HG02885 (cell line): Measurements from ENCODE around the gene CDAN1.

Experiments
- ATAC-seq: cut with Tn5 transposase; IDR thresholded peaks from one replicate; pipeline ENCODE4 v1.9.1; 2021; ENCODE audit warnings: mild to moderate bottlenecking; ENCODE audit not compliant: unreplicated experiment, poor library complexity

The CDAN1 gene

DNA sequence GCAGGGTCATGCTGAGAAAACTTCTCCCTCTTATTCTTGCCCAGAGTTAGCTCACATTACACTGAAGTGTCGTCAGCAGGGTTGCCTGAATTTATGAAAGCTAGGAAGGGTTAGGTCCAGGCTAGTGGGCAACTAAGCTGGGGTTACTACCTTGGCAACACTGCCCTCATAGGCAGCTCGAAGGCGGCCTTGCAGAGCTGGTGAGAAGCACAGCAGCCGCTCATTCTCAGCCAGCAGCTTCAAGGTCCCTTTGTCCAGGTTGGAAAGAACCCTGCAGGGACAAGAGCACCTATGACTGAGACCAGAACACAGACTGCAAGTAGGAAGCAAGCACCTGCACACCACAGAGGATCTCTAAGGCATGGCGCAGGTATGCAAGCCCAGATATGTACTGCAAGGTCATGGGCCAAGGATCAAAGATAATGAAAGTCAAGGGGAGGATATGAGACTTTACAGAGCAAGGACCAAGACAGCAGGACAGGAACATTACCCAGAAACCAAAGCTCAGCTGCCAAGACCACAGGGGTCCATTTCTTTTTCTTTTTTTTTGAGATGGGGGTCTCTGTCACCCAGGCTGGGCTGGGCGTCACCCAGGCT is 2.8 kb downstream of the CDAN1 start:
- ATAC-seq = no peak

DNA sequence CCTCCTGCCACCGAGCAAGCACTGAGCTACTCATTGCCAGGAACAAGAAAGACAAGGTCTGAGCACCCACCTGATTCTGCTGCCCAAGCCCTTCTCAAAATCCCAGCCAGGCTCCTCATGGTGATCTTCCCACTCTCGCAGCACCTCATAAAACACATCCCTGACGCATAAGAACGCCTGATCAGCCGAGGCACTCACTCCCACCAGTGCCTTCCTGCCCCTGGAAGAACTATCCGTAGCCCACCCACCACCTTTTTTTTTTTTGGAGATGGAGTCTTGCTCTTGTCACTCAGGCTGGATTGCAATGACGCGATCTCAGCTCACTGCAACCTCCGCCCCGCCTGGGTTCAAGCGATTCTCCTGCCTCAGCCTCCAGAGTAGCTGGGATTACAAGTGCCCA is 3.9 kb downstream of the CDAN1 start:
- ATAC-seq = no peak

- ATAC-seq = no peak
Observed at GRCh38 chr15:42732095-42732827, 4.7 kb downstream of the CDAN1 start.

DNA sequence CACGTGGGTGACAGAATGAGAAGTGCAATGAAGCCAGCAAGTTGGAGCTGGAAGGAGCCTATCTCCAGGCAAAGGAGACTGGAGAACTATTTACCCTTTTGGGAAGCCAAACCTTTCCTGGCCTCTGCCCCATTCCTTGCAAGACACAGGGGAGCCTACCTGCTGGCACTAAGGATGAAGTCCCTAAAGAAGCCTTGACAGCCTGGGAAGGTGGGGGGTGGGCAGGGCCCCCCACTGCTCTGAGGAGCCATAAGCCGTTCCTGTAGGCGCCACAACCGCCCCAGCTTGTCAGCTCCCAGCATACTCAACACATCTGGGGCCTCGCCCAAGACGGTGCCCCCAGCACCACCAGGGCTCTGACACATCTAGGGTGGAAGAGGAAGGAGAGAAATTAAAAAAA is 5.5 kb downstream of the CDAN1 start:
- no peak for ATAC-seq

DNA sequence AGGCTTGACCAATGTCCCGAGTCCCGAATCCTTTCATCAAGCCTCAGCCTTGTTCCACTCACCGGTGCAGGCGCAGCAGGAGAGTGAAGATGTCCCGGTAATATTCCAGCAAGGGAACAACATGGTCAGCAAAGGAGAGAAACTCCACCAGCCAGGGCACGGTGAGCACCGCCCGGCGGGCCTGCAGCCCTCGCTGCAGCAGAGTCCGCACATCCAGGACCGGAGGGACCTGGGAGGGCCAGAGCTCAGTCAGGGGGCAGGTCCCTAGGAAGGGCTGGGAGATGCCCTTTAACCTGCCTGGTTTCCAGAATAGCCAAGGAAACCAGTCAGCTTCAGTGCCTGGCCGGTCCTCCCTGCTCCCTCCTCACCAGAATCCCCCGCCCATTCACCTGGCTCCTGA is 6.4 kb downstream of the CDAN1 start:
- no peak for ATAC-seq

- ATAC-seq = no peak
Observed at GRCh38 chr15:42730135-42730534, 6.8 kb downstream of the CDAN1 start.

DNA sequence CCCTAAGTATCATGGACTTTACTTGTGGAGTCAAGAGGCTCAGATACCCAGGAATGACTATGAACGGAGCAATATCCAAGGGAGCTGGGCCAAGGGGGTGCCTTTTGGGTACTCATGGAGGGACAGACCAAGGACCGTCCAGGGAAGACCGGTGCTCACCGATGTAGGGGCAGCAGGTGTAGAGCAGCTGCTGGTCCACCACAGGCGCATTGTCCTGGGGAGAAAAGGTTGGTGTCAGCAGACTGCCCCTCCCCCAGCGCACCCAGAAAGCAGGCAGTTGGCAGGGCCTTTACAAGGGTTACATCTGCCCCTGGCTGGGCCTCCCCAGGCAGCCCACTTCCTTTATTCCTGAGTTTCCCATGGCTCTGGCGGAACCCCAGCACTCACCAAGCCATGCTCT is 7.5 kb downstream of the CDAN1 start:
- ATAC-seq = no peak

GRCh38 chr15:42728972-42729371 is 8.0 kb downstream of the CDAN1 start:
- no peak for ATAC-seq

- no peak for ATAC-seq
Observed at GRCh38 chr15:42728560-42728959, 8.4 kb downstream of the CDAN1 start.

GRCh38 chr15:42727750-42728381 is 9.1 kb downstream of the CDAN1 start:
- ATAC-seq = no peak

DNA sequence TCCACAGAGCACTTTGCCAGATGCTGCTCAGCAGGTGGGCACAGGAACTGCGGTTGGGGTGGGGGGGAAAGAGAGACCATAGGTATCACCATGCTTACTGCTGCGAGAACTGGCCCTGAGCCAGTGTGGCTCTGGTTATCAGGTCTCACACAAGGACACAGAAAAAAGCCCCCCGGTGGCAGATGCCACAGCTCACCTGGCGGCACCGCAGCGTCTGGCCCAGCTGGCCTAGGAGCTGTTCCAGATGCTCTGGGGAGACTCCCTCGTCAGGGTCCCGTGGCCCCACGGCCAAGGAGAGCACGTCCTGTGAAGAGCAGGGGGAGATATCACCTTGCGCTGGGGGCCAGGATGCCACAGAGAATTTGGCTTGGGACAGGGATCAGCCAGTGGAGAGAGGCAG is 10.8 kb downstream of the CDAN1 start:
- ATAC-seq = no peak

DNA sequence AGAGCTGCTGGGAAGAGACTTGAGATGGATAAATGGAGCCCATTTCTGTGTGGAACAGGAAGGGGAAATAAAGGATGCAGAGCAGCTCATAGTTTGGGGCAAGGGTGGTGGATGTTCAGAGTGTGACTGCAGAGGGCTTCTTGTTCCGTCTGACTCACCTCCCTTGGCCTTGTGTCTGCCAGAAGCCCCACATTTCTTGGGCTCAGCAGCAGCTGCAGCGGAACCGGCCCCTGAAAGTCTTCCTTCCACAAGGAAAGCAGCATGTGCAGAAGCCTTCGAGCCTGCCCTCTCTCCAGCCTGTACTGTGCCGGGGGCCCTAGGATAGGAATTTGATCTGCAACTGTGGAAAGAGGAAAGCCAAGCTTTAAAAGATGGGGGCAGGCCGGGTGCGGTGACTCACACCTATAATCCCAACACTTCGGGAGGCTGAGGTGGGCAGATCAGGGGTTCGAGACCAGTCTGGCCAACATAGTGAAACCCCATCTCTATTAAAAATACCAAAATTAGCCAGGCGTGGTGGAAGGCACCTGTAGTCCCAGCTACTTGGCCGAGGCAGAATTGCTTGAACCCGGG is 11.5 kb downstream of the CDAN1 start:
- ATAC-seq = no peak

DNA sequence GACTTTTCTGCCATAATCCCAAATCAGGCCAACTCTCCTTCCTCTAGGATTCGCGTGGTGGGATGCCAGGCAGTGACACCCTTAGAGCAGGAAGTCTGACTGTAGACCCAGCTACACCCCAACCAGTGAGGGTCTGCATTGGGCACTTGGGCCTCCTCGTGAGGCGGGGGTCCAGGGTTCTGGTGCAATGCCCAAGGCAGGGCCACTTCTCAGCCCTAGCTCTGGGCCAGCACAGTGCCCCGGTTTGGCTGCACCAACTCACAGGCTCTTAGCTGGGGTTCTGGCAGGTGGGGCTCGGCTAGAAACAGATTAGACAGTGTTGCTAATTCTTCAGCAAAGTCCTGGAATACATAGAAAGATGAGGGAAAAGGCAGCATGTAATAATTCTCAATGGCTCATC is 12.7 kb downstream of the CDAN1 start:
- ATAC-seq = no peak

DNA sequence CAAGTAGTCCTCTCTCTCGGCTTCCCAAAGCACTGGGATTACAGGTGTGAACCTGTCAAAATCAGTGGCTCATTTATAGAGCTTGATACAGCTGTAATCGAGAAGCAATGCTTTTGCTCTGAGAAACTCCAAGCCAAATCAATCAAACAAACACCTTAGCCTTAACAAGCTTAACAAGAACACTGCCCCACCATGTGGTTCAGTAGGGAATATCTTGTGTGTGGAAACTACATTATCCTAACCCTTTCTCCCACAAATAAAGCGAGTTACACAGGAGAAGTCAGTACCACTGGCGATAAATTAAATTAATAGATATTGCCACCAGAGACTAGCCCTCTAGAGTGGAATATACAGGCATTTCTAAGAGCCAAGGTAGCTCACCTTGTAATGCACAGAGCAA is 13.9 kb downstream of the CDAN1 start:
- no peak for ATAC-seq

GRCh38 chr15:42721916-42722315 is 15.0 kb downstream of the CDAN1 start:
- no peak for ATAC-seq

DNA sequence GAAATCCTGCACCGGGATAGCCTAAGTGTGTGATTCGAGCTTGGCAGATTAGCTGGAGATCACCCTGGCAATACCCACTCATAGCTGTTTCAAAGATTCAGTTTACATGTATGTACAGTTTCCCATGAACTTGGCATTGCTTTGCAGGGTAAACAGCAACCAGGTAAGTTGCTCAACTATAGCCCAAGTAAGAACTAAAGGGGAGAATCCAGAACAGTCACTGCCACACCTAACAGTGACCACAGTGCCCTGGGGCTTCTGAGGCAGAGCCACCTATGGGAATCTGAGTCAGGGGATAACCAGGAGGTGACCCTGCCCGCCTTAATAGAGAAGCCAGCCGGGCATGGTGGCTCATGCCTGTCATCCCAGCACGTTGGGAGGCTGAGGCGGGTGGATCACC is 15.9 kb downstream of the CDAN1 start:
- no peak for ATAC-seq

- ATAC-seq = no peak
Observed at GRCh38 chr15:42720071-42720470, 16.9 kb downstream of the CDAN1 start.

DNA sequence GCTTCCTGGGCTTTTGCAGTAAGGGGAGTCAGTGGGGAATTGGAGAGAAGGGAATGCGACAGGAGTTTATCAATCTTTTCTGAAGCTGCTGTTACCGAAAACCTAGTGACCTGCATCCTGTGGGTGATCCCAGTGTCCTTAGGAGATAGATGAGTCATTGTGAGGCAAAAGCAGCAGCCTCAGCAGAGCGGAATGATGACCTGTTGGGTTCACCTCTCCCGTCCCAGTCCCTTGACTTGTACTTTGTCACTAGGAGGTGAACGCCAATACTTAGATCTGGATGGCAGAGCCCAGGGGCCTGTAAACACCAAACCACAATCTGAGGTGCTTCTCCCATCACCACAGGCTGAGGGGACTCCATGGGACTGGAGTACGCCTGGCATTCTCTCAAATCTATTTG is 17.9 kb downstream of the CDAN1 start:
- ATAC-seq = no peak

DNA sequence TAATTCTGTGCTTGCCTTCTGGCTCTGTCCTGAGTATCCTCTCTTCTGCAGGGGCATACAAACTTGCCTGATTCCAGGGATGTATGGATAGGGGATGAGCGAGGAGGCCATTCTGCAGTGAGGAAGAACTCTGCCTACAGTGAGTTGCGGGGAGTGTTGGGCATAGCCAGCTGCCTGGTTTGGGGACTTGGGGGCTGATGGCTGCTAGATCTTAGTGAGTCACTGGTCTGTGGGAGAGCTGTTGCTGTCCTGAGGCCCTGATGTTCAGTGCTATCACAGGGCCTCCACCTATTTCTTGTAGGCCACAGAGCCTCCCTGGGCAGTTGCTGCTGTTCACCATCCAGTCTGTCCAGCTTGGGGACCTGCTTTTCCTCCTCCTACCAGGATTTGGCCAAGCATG is 20.3 kb downstream of the CDAN1 start:
- no peak for ATAC-seq

DNA sequence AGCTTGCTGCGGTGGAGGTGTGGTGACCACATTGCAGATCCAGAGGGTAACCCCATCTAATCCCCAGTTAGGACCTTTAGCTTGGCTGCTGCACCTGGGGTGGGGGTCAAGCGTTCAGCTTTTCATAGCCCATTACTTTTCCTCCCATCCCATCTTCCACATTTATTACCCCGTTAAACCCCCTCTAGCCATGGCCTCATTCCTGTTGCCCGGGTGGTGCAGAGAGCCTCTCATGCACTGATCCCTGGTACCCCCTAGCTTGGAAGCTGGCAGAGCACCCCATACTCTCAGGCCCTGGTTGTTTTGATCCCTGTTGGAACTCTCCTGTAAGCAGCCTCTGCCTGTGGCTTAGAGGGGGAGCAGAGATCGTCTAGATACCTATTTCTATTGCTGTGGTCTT is 20.8 kb downstream of the CDAN1 start:
- no peak for ATAC-seq

DNA sequence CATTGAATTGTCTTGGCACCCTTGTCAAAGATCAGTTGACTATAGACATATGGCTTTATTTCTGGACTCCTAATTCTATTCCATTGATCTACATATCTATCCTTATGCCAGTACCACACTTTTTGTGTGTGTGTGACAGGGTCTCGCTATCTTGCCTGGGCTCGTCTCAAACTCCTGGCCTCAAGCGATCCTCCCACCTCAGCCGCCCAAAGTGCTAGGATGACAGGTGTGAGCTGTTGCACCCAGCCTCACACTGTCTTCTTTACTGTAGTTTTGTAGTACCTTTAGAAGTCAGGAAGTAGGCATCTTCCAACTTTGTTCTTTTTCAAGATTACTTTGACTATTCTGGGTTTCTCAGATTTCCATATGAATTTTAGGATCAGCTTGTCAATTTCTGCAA is 24.3 kb downstream of the CDAN1 start:
- no peak for ATAC-seq

GRCh38 chr15:42711746-42712145 is 25.2 kb downstream of the CDAN1 start:
- no peak for ATAC-seq
